Activated CD4-positive, alpha-beta memory T cell treated with anti-CD3 and anti-CD28 coated beads, Interleukin-2, amount 10 ng/mL, durations not matched to agents 7 days and 5 days (primary cell): ENCODE measurements around the gene HSPB2. TPM values are rescaled to one million over a fixed set of nuclear protein-coding genes. Genes with fewer than 3 reads are reported as not detected.
"Not testable (repeated sequence)": the region's sequence is repeated elsewhere in the genome, so short reads cannot be mapped to it uniquely, and the experiment has no call there.

Source experiments
- CTCF ChIA-PET: fragments of 350-600 bp; sonication (Branson Sonifier 250); formaldehyde crosslinking; loops from one replicate; lab custom pipeline; 2021; ENCODE audit warnings: antibody characterized with exemption, inconsistent platforms; lab: Charles Lee
- POLR2A ChIA-PET: fragments of 350-600 bp; sonication (Branson Sonifier 250); formaldehyde crosslinking; loops from one replicate; lab custom pipeline; 2021; ENCODE audit warnings: antibody characterized with exemption; lab: Charles Lee
- DNase-seq: peaks from one replicate; pipeline ENCODE4 v3.0.0-alpha.2; 2020
- H3K27ac Mint-ChIP-seq: one replicate; pipeline ENCODE4 v1.8.0; 2021; ENCODE audit warnings: mild to moderate bottlenecking, mixed read lengths
- H3K27me3 Mint-ChIP-seq: one replicate; pipeline ENCODE4 v1.8.0; 2021; ENCODE audit warnings: mixed read lengths
- H3K36me3 Mint-ChIP-seq: one replicate; pipeline ENCODE4 v1.8.0; 2021; ENCODE audit warnings: low read depth, mixed read lengths
- H3K4me1 Mint-ChIP-seq: one replicate; pipeline ENCODE4 v1.8.0; 2021; ENCODE audit warnings: mixed read lengths
- H3K4me3 Mint-ChIP-seq: one replicate; pipeline ENCODE4 v1.8.0; 2021; ENCODE audit warnings: mild to moderate bottlenecking, mixed read lengths
- H3K9me3 Mint-ChIP-seq: one replicate; pipeline ENCODE4 v1.8.0; 2021; ENCODE audit warnings: mixed read lengths
- total RNA-seq, 2 experiments: library from RNA; stranded (reverse); gene quantifications; one replicate each; pipeline ENCODE4 v1.2.3, GENCODE V29; 2021

Gene HSPB2
- total RNA-seq, 2 experiments from 2014 or later = not detected

- POLR2A ChIA-PET = interaction anchor here (0.7 to 1.2 kb wide), 2 partner anchors 27 to 47 kb away, joined by 3 to 4 read pairs; partner anchors contain the start of gene ALG9
- DNase-seq = no peak
- Mint-ChIP-seq H3K4me3 (no peak within 1 kb of the TSS), H3K4me1 (no peaks in the 10 kb centered on the region), H3K9me3 (no peaks in the 10 kb centered on the region), H3K27me3 (peaks cover 46% of the 10 kb centered on the region), H3K36me3 (no peaks in the 10 kb centered on the region), H3K27ac (no peak within 1 kb of the TSS)
- CTCF ChIA-PET = interaction anchor here (1.0 to 1.5 kb wide), 2 partner anchors 9 to 13 kb away, joined by 3 read pairs; no protein-coding TSS in a partner anchor
Observed at GRCh38 chr11:111918390-111919256, 6.1 kb downstream of the HSPB2 start, which contains the start of gene C11orf52. Gene C11orf52, plus strand, starts transcription at chr11:111918913. Its CDS starts 60 bp downstream, at chr11:111918973.

- H3K27me3 Mint-ChIP-seq = peaks cover 38% of the 10 kb centered on the region
- no peak overlapping the region for H3K4me3 Mint-ChIP-seq
- H3K36me3 Mint-ChIP-seq = no peaks in the 10 kb centered on the region
- H3K4me1 Mint-ChIP-seq = peaks cover 5% of the 10 kb centered on the region
- H3K9me3 Mint-ChIP-seq = no peaks in the 10 kb centered on the region
- H3K27ac Mint-ChIP-seq = no peak overlapping the region
- CTCF ChIA-PET = no interaction called here
- DNase-seq = no peak
- POLR2A ChIA-PET = interaction anchor here (0.6 kb wide), 1 partner anchor 23 kb away, joined by 3 read pairs; no protein-coding TSS in a partner anchor
Observed at GRCh38 chr11:111920908-111921307, 8.4 kb downstream of the HSPB2 start.

- Mint-ChIP-seq H3K27me3 (peaks cover 30% of the 10 kb centered on the region), H3K27ac (no peak overlapping the region), H3K36me3 (no peaks in the 10 kb centered on the region), H3K4me1 (peaks cover 11% of the 10 kb centered on the region), H3K9me3 (no peaks in the 10 kb centered on the region), H3K4me3 (no peak overlapping the region)
- ChIA-PET POLR2A (interaction anchor here (0.5 to 0.6 kb wide), 2 partner anchors 22 to 1673 kb away, joined by 3 read pairs; no protein-coding TSS in a partner anchor), CTCF (no interaction called here)
- no peak for DNase-seq
Observed at GRCh38 chr11:111921541-111922230, 9.2 kb downstream of the HSPB2 start.

GRCh38 chr11:111922803-111923202, 10.3 kb downstream of the HSPB2 start:
- ChIA-PET CTCF (no interaction called here), POLR2A (no interaction called here)
- Mint-ChIP-seq H3K27me3 (peaks cover 24% of the 10 kb centered on the region), H3K4me3 (no peak overlapping the region), H3K4me1 (peaks cover 17% of the 10 kb centered on the region), H3K36me3 (no peaks in the 10 kb centered on the region), H3K9me3 (no peaks in the 10 kb centered on the region), H3K27ac (no peak overlapping the region)
- no peak for DNase-seq

GRCh38 chr11:111923351-111923788, 10.8 kb downstream of the HSPB2 start:
- H3K4me3 Mint-ChIP-seq = no peak overlapping the region
- POLR2A ChIA-PET = no interaction called here
- no peak for DNase-seq
- H3K4me1 Mint-ChIP-seq = peaks cover 17% of the 10 kb centered on the region
- H3K27me3 Mint-ChIP-seq = peaks cover 24% of the 10 kb centered on the region
- no peaks in the 10 kb centered on the region for H3K9me3 Mint-ChIP-seq
- CTCF ChIA-PET = no interaction called here
- H3K27ac Mint-ChIP-seq = no peak overlapping the region
- no peaks in the 10 kb centered on the region for H3K36me3 Mint-ChIP-seq

- Mint-ChIP-seq H3K9me3 (no peaks in the 10 kb centered on the region), H3K27me3 (peaks cover 24% of the 10 kb centered on the region), H3K4me3 (no peak overlapping the region), H3K27ac (no peak overlapping the region), H3K36me3 (no peaks in the 10 kb centered on the region), H3K4me1 (peaks cover 17% of the 10 kb centered on the region)
- DNase-seq = no peak
- ChIA-PET CTCF (no interaction called here), POLR2A (interaction anchor here (1.0 kb wide), 1 partner anchor 44 kb away, joined by 3 read pairs; no protein-coding TSS in a partner anchor)
Observed at GRCh38 chr11:111923951-111924350, 11.4 kb downstream of the HSPB2 start.

GRCh38 chr11:111925953-111926352, 13.4 kb downstream of the HSPB2 start:
- peak overlapping the region; percentile 38 for H3K27ac Mint-ChIP-seq
- ChIA-PET POLR2A (interaction anchor here (0.7 to 2.5 kb wide), 10 partner anchors 11 to 299 kb away, joined by 3 to 39 read pairs (median 6); partner anchors contain the start of genes ALG9, CFAP68, DIXDC1 and SDHD), CTCF (interaction anchor here (1.4 to 1.9 kb wide), 9 partner anchors 10 to 354 kb away, joined by 4 to 21 read pairs (median 8); partner anchors contain the start of genes ALG9, CFAP68 and DIXDC1)
- H3K4me3 Mint-ChIP-seq = peak overlapping the region; percentile 35
- H3K4me1 Mint-ChIP-seq = peaks cover 17% of the 10 kb centered on the region
- no peak for DNase-seq
- no peaks in the 10 kb centered on the region for H3K36me3 Mint-ChIP-seq
- H3K9me3 Mint-ChIP-seq = no peaks in the 10 kb centered on the region
- peaks cover 19% of the 10 kb centered on the region for H3K27me3 Mint-ChIP-seq

GRCh38 chr11:111926505-111927391, 14.2 kb downstream of the HSPB2 start:
- peak overlapping the region; percentile 78 for H3K27ac Mint-ChIP-seq
- ChIA-PET CTCF (interaction anchor here (0.6 to 1.9 kb wide), 17 partner anchors 9 to 354 kb away, joined by 3 to 21 read pairs (median 5); partner anchors contain the start of genes ALG9, CFAP68 and DIXDC1), POLR2A (interaction anchor here (0.6 to 2.5 kb wide), 17 partner anchors 11 to 300 kb away, joined by 3 to 39 read pairs (median 4); partner anchors contain the start of genes ALG9, CFAP68, DIXDC1 and DLAT)
- peak overlapping the region; percentile 80 for H3K4me3 Mint-ChIP-seq
- H3K27me3 Mint-ChIP-seq = peaks cover 14% of the 10 kb centered on the region
- H3K36me3 Mint-ChIP-seq = no peaks in the 10 kb centered on the region
- peaks cover 19% of the 10 kb centered on the region for H3K4me1 Mint-ChIP-seq
- H3K9me3 Mint-ChIP-seq = no peaks in the 10 kb centered on the region
- DNase-seq = peak; percentile 97

GRCh38 chr11:111930472-111930871, 17.9 kb downstream of the HSPB2 start:
- Mint-ChIP-seq H3K4me3 (no peak overlapping the region), H3K27me3 (no peaks in the 10 kb centered on the region), H3K27ac (no peak overlapping the region), H3K9me3 (no peaks in the 10 kb centered on the region), H3K4me1 (peaks cover 27% of the 10 kb centered on the region), H3K36me3 (no peaks in the 10 kb centered on the region)
- POLR2A ChIA-PET = no interaction called here
- CTCF ChIA-PET = interaction anchor here (1.4 to 8.8 kb wide), 3 partner anchors 51 to 67 kb away, joined by 4 to 178 read pairs (median 8); partner anchors contain the start of gene ALG9
- no peak for DNase-seq

- Mint-ChIP-seq H3K36me3 (no peaks in the 10 kb centered on the region), H3K27ac (peak overlapping the region; percentile 19), H3K4me3 (peak overlapping the region; percentile 49), H3K4me1 (peaks cover 27% of the 10 kb centered on the region), H3K9me3 (no peaks in the 10 kb centered on the region), H3K27me3 (no peaks in the 10 kb centered on the region)
- CTCF ChIA-PET = interaction anchor here (1.2 to 8.8 kb wide), 10 partner anchors 8 to 349 kb away, joined by 3 to 178 read pairs (median 5); partner anchors contain the start of genes BCO2 and FDXACB1
- DNase-seq = no peak
- POLR2A ChIA-PET = interaction anchor here (0.5 to 1.9 kb wide), 5 partner anchors 50 to 150 kb away, joined by 3 to 12 read pairs (median 4); no protein-coding TSS in a partner anchor
Observed at GRCh38 chr11:111932611-111932950, 20.0 kb downstream of the HSPB2 start.

GRCh38 chr11:111933176-111933575, 20.6 kb downstream of the HSPB2 start:
- CTCF ChIA-PET = interaction anchor here (0.7 to 8.8 kb wide), 5 partner anchors 17 to 1473 kb away, joined by 3 to 178 read pairs (median 3); no protein-coding TSS in a partner anchor
- H3K27ac Mint-ChIP-seq, H3K36me3 Mint-ChIP-seq, H3K9me3 Mint-ChIP-seq, H3K27me3 Mint-ChIP-seq, DNase-seq, H3K4me3 Mint-ChIP-seq: not testable (repeated sequence)
- H3K4me1 Mint-ChIP-seq = peaks cover 32% of the 10 kb centered on the region
- POLR2A ChIA-PET = interaction anchor here (1.5 to 1.9 kb wide), 3 partner anchors 11 to 53 kb away, joined by 3 to 12 read pairs (median 4); no protein-coding TSS in a partner anchor
